Fibroblast of lung (primary cell): ENCODE data around the gene CCDC61. TPM values are rescaled to one million over a fixed set of nuclear protein-coding genes. Genes with fewer than 3 reads are reported as not detected.

ENCODE experiments used
- DNase-seq, 2 donors: peaks; one replicate each; pipeline versions ENCODE4 v3.0.0 to v3.0.0-alpha.2; 2010; ENCODE audit warnings: low read depth in 2 of 2
- H2AFZ ChIP-seq: 2 replicates; pipeline ENCODE4 v1.5.1; 2012; ENCODE audit warnings: low read length, control low read depth, inconsistent platforms
- H3K27ac ChIP-seq: 2 replicates; pipeline ENCODE4 v1.5.1; 2011; ENCODE audit warnings: low read length, control low read depth; ENCODE audit not compliant: insufficient read depth
- H3K27me3 ChIP-seq: 2 replicates; pipeline ENCODE4 v1.5.1; 2011; ENCODE audit warnings: mild to moderate bottlenecking, low read length; ENCODE audit not compliant: control insufficient read depth, insufficient read depth
- H3K36me3 ChIP-seq: 2 replicates; pipeline ENCODE4 v1.5.1; 2011; ENCODE audit warnings: low read length; ENCODE audit not compliant: control insufficient read depth, insufficient read depth
- H3K4me1 ChIP-seq: 2 replicates; pipeline ENCODE4 v1.5.1; 2011; ENCODE audit warnings: low read length; ENCODE audit not compliant: control insufficient read depth, insufficient read depth; ENCODE audit errors: extremely low read depth
- H3K4me2 ChIP-seq: 2 replicates; pipeline ENCODE4 v1.5.1; 2011; ENCODE audit warnings: low read length, control low read depth; ENCODE audit not compliant: insufficient read depth; ENCODE audit errors: extremely low read depth
- H3K4me3 ChIP-seq, 4 experiments: fragments of 200-600 bp in 1 of 4; sonication (generic) in 1 of 4; replicated peaks in 1 of 4; 2 replicates each; pipeline ENCODE4 v1.5.1; 2011 to 2016; ENCODE audit warnings: low read length in 4 of 4, low read depth in 3 of 4, mild to moderate bottlenecking in 3 of 4, control low read depth in 2 of 4, inconsistent platforms in 1 of 4, mixed read lengths in 1 of 4; ENCODE audit not compliant: insufficient read depth in 1 of 4; ENCODE audit errors: control extremely low read depth in 1 of 4
- H3K79me2 ChIP-seq: 2 replicates; pipeline ENCODE4 v1.5.1; 2012; ENCODE audit warnings: mild to moderate bottlenecking, low read length, inconsistent platforms; ENCODE audit not compliant: control insufficient read depth, insufficient read depth
- H3K9ac ChIP-seq: 2 replicates; pipeline ENCODE4 v1.5.1; 2011; ENCODE audit warnings: mild to moderate bottlenecking, low read length, control low read depth; ENCODE audit not compliant: insufficient read depth
- H3K9me3 ChIP-seq: 2 replicates; pipeline ENCODE4 v1.5.1; 2012; ENCODE audit warnings: low read depth, low read length; ENCODE audit not compliant: control insufficient read depth, insufficient read depth
- H4K20me1 ChIP-seq: 2 replicates; pipeline ENCODE4 v1.5.1; 2011; ENCODE audit warnings: low read length; ENCODE audit not compliant: control insufficient read depth, insufficient read depth; ENCODE audit errors: extremely low read depth
- EZH2 ChIP-seq: IDR thresholded peaks from 2 replicates; pipeline ENCODE4 v1.5.1; 2012; ENCODE audit warnings: low read length, control low read depth, mild to moderate bottlenecking; ENCODE audit errors: missing control alignments
- polyA plus RNA-seq, 2 donors: library from polyadenylated mRNA; depleted of rRNA in 1 of 2; stranded (reverse) in 1 of 2; unstranded in 1 of 2; fragments of >200 nt; gene quantifications; 2 replicates each; pipeline ENCODE4 v1.2.1, GENCODE V29; 2011 to 2012; ENCODE audit warnings: missing spikeins in 1 of 2
- total RNA-seq: library from RNA; depleted of rRNA; stranded (reverse); fragments of >200 nt; gene quantifications from 2 replicates; pipeline ENCODE4 v1.2.1, GENCODE V29; 2014
- TF ChIP-seq, protein P1 (sequence below), 2 donors: IDR thresholded peaks in 1 of 2; conservative IDR thresholded peaks in 1 of 2; 1 replicate in 1 of 2; 2 replicates in 1 of 2; pipeline ENCODE4 v1.5.1; 2011 to 2012; ENCODE audit warnings: low read length in 2 of 2, control low read depth in 1 of 2, inconsistent platforms in 1 of 2, low read depth in 1 of 2, mild to moderate bottlenecking in 1 of 2

The CCDC61 gene
- total and polyA plus RNA-seq, 2 donors (not counting 1 experiment from before 2014, with no cell fraction given) = 4.5 to 8.9 TPM

DNA sequence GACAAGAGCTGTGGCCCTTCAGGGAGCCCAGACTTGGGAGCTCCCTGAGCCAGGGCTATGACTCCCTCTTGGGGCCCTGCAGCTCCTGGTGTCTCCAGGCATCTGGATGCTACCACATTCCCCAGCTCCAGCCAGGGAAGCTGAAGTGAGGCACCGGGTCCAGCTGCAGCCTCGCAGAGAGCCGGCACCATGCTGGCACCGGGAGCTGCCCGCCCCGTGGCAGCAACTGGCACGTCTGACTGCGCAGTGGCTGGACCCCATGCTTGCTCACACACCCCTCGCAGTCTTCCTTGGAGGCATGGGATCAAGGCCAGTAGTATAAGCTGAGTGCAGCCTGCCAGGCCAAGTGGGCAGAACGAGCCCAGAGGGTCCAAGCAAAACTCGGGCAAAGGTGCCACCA is 38.1 kb downstream of the CCDC61 start:
- Histone ChIP-seq H3K79me2 (no peaks in the 10 kb centered on the region), H3K9me3 (no peaks in the 10 kb centered on the region), H3K4me1 (no peaks in the 10 kb centered on the region), H3K9ac (no peak overlapping the region), H3K27ac (no peak overlapping the region), H3K27me3 (no peaks in the 10 kb centered on the region), H2AFZ (no peak overlapping the region), H3K36me3 (no peaks in the 10 kb centered on the region), H3K4me2 (no peak overlapping the region), H3K4me3 (no peak overlapping the region), H4K20me1 (no peaks in the 10 kb centered on the region)
- DNase-seq = no peak
- TF ChIP-seq, protein P1, sequence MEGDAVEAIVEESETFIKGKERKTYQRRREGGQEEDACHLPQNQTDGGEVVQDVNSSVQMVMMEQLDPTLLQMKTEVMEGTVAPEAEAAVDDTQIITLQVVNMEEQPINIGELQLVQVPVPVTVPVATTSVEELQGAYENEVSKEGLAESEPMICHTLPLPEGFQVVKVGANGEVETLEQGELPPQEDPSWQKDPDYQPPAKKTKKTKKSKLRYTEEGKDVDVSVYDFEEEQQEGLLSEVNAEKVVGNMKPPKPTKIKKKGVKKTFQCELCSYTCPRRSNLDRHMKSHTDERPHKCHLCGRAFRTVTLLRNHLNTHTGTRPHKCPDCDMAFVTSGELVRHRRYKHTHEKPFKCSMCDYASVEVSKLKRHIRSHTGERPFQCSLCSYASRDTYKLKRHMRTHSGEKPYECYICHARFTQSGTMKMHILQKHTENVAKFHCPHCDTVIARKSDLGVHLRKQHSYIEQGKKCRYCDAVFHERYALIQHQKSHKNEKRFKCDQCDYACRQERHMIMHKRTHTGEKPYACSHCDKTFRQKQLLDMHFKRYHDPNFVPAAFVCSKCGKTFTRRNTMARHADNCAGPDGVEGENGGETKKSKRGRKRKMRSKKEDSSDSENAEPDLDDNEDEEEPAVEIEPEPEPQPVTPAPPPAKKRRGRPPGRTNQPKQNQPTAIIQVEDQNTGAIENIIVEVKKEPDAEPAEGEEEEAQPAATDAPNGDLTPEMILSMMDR (conservative IDR thresholded peaks at IDR 0.05 in 1 of 2, IDR thresholded peaks at IDR 0.05 in 1 of 2; ENCODE audit: low read depth in 1 of 2, low read length in 2 of 2) = no peak
- TF ChIP-seq EZH2 = no peak

DNA sequence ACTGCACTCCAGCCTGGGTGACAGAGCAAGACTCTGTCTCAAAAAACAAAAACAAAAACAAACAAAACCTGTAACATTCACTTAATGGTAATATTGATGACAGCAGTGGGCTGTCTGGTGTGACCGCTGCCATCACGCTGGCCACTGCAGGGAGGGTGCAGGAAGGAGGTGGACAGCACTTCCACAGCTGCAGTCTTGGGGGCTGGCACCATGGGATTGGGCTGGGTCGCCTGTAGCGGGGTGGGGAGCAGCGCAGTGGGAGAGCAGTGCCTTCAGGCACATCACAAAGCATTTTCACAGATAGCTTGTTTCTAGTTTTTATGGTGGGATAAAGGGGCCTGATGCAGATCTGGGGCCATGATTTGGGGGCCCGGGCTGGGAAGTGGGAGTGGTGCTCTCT is 40.3 kb downstream of the CCDC61 start:
- no peak for DNase-seq
- Histone ChIP-seq H3K79me2 (no peaks in the 10 kb centered on the region), H3K9ac (no peak overlapping the region), H3K4me2 (no peak overlapping the region), H3K27ac (no peak overlapping the region), H3K36me3 (no peaks in the 10 kb centered on the region), H3K4me1 (no peaks in the 10 kb centered on the region), H3K4me3 (no peak overlapping the region), H4K20me1 (no peaks in the 10 kb centered on the region), H3K9me3 (no peaks in the 10 kb centered on the region), H2AFZ (no peak overlapping the region), H3K27me3 (no peaks in the 10 kb centered on the region)
- TF ChIP-seq, protein P1 (conservative IDR thresholded peaks at IDR 0.05 in 1 of 2, IDR thresholded peaks at IDR 0.05 in 1 of 2; ENCODE audit: low read depth in 1 of 2, low read length in 2 of 2) = no peak
- no peak for TF ChIP-seq EZH2

DNA sequence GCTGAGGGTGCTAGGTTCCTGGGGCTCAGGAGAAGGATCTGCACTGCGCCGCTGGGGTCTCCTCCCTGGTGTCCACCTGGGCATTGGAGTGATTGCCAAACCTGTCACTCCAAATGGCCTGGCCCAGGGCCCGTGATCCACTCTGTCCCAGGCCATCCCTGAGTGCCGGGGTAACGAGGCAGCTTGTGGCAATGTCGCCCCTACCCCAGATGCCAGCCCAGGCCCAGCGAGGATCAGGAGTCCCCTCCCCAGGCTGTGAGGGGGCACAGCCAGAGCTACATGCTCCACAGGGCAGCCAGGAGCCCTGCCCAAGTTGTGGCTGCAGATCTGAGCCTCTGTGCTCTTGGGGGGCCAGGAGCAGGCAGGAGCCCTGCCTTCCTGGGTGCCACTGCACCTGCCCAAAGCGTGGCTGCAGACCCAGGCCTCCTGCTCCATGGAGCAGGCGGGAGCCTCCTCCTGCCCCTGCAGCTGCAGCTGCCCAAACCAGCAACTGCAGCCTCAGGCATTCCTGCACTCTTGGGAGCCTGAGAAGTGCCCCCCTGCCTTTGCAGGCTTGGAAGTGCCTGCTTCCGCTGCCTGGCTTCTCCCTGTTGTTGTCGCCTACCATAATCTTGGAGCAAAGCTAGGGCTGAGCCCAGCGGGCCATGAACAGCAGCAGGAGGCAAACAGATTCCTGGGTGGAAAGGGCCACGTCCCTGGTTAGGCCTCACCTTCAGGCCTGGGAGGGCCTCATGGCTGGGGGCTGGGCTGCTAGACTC is 40.9 kb downstream of the CCDC61 start:
- Histone ChIP-seq H3K36me3 (no peaks in the 10 kb centered on the region), H3K9ac (no peak overlapping the region), H4K20me1 (no peaks in the 10 kb centered on the region), H3K27ac (no peak overlapping the region), H3K4me1 (no peaks in the 10 kb centered on the region), H2AFZ (no peak overlapping the region), H3K4me3 (no peak overlapping the region), H3K4me2 (no peak overlapping the region), H3K27me3 (no peaks in the 10 kb centered on the region), H3K9me3 (no peaks in the 10 kb centered on the region), H3K79me2 (no peaks in the 10 kb centered on the region)
- DNase-seq = no peak
- TF ChIP-seq, protein P1 (conservative IDR thresholded peaks at IDR 0.05 in 1 of 2, IDR thresholded peaks at IDR 0.05 in 1 of 2; ENCODE audit: low read depth in 1 of 2, low read length in 2 of 2) = no peak
- TF ChIP-seq EZH2 = no peak
